ENCODE results near the gene NAV3. TPM values are rescaled to one million over a fixed set of nuclear protein-coding genes. Genes with fewer than 3 reads are reported as not detected.

Gene NAV3
- total and polyA plus RNA-seq, 2 of the 4 experiments (the other 2 are of a cell fraction) = 25.5 to 106 TPM

GRCh38 chr12:77891518-77892147 is 60.9 kb downstream of the NAV3 start:
- POLR2A ChIA-PET (ENCODE audit: unreplicated experiment) = no interaction called here
- Histone ChIP-seq H3K27me3 (ENCODE audit: control insufficient read depth, insufficient read depth, low read length) (no peaks in the 10 kb centered on the region; the same call in 1 of the 2 replicates), H4K91ac (ENCODE audit: insufficient read depth, low read depth, low read length) (no peak overlapping the region), H3K4ac (ENCODE audit: low read depth, low read length) (no peak overlapping the region), H2AFZ (replicated peaks; ENCODE audit: low read length, poor library complexity) (no peak overlapping the region), H3K79me1 (ENCODE audit: low read depth in 1 of 2, low read length in 2 of 2) (no peaks in the 10 kb centered on the region), H4K5ac (ENCODE audit: low read depth, low read length) (no peak overlapping the region), H2AK9ac (replicated peaks; ENCODE audit: low read depth, low read length, poor library complexity) (no peak overlapping the region), H3K14ac (replicated peaks; ENCODE audit: low read depth, low read length) (no peak overlapping the region), H4K8ac (ENCODE audit: low read depth in 2 of 2, low read length in 2 of 2) (no peak overlapping the region), H2BK15ac (ENCODE audit: low read depth, low read length) (no peak overlapping the region), H3K9ac (ENCODE audit: low read depth, low read length) (no peak overlapping the region), H3K56ac (ENCODE audit: extremely low read depth, insufficient read depth, low read length) (no peak overlapping the region), H2BK20ac (ENCODE audit: low read depth, low read length) (no peak overlapping the region), H3K18ac (ENCODE audit: low read depth, low read length) (no peak overlapping the region), H4K20me1 (ENCODE audit: insufficient read depth, low read length) (no peaks in the 10 kb centered on the region), H3K23ac (ENCODE audit: low read depth, low read length) (no peak overlapping the region), H2BK120ac (ENCODE audit: low read depth, low read length) (no peak overlapping the region), H3K4me1 (ENCODE audit: control insufficient read depth, insufficient read depth, low read length) (no peaks in the 10 kb centered on the region), H3K36me3 (ENCODE audit: control insufficient read depth, insufficient read depth, low read length) (no peaks in the 10 kb centered on the region), H2AK5ac (ENCODE audit: low read depth, low read length) (no peak overlapping the region), H3K4me3 (ENCODE audit: insufficient read depth, low read depth, low read length) (no peak overlapping the region), H3K27ac (ENCODE audit: insufficient read depth, low read length) (no peak overlapping the region), H3K9me1 (ENCODE audit: insufficient read depth, low read length) (no peaks in the 10 kb centered on the region), H3K4me2 (ENCODE audit: low read depth, low read length) (no peak overlapping the region), H3K9me3 (ENCODE audit: control insufficient read depth, insufficient read depth, low read length) (no peaks in the 10 kb centered on the region), H2BK5ac (ENCODE audit: low read depth, low read length, poor library complexity, severe bottlenecking) (no peak overlapping the region)
- TF ChIP-seq NFE2L2 (IDR thresholded peaks at IDR 0.05; ENCODE audit: low read depth, low read length) = no peak
- no peak for TF ChIP-seq MXI1 (IDR thresholded peaks at IDR 0.05; ENCODE audit: borderline replicate concordance, low read depth, low read length)
- no CpG with 5 or more reads among the region's 3 CpGs for WGBS, 2 experiments (ENCODE audit: extremely low coverage in 2 of 2, insufficient read length in 1 of 2)
- dilution Hi-C loops (cut with HindIII; ENCODE audit: low sequenced_read_pairs, unreplicated experiment) = no loop called here
- DNase-seq (no peak), ATAC-seq (ENCODE audit: low read depth) (no peak)
- CTCF ChIA-PET = no interaction called here
- in situ Hi-C loops (cut with MboI; ENCODE audit: low sequenced_read_pairs) = no loop called here
- BruUV-seq (replicated peaks) = no TSS peak
- intact Hi-C loops (cut with micrococcal nuclease) = no loop called here

Data from IMR-90 (cell line).